GM06990 (cell line): ENCODE measurements around the gene NDUFA1.
"Not testable (repeated sequence)": the region's sequence is repeated elsewhere in the genome, so short reads cannot be mapped to it uniquely, and the experiment has no call there.

Experiments
- DNase-seq: peaks from one replicate; pipeline ENCODE4 v3.0.0-alpha.2; 2011; ENCODE audit not compliant: insufficient read length; ENCODE audit errors: extremely low read depth
- H3K27me3 ChIP-seq: replicated peaks from 2 replicates; pipeline ENCODE4 v1.6.0; 2011; ENCODE audit warnings: low read length; ENCODE audit not compliant: control insufficient read depth, insufficient read depth
- H3K36me3 ChIP-seq: 2 replicates; pipeline ENCODE4 v1.5.1; 2011; ENCODE audit warnings: low read length; ENCODE audit not compliant: control insufficient read depth, insufficient read depth
- H3K4me3 ChIP-seq: replicated peaks from 2 replicates; pipeline ENCODE4 v1.5.1; 2011; ENCODE audit warnings: low read depth, mild to moderate bottlenecking, control low read depth, low read length
- TF ChIP-seq, protein P1 (sequence below): IDR thresholded peaks from 2 replicates; pipeline ENCODE4 v1.5.1; 2011; ENCODE audit warnings: low read length, control low read depth, mild to moderate bottlenecking, inconsistent platforms; ENCODE audit not compliant: insufficient read depth, poor library complexity, severe bottlenecking

The NDUFA1 gene

GRCh38 chrX:119919835-119920585, 48.4 kb downstream of the NDUFA1 start:
- no peak for DNase-seq
- TF ChIP-seq, protein P1, sequence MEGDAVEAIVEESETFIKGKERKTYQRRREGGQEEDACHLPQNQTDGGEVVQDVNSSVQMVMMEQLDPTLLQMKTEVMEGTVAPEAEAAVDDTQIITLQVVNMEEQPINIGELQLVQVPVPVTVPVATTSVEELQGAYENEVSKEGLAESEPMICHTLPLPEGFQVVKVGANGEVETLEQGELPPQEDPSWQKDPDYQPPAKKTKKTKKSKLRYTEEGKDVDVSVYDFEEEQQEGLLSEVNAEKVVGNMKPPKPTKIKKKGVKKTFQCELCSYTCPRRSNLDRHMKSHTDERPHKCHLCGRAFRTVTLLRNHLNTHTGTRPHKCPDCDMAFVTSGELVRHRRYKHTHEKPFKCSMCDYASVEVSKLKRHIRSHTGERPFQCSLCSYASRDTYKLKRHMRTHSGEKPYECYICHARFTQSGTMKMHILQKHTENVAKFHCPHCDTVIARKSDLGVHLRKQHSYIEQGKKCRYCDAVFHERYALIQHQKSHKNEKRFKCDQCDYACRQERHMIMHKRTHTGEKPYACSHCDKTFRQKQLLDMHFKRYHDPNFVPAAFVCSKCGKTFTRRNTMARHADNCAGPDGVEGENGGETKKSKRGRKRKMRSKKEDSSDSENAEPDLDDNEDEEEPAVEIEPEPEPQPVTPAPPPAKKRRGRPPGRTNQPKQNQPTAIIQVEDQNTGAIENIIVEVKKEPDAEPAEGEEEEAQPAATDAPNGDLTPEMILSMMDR, result no peak
- H3K36me3 ChIP-seq, result no peaks in the 10 kb centered on the region
- H3K27me3 ChIP-seq, result no peaks in the 10 kb centered on the region
- H3K4me3 ChIP-seq, result no peak overlapping the region

- DNase-seq, H3K27me3 ChIP-seq, H3K36me3 ChIP-seq, H3K4me3 ChIP-seq: not testable (repeated sequence)
These were observed 50.8 kb downstream of the NDUFA1 start for GRCh38 chrX:119922391-119922790.
